CD14-positive monocyte (primary cell): ENCODE results near the gene PHACTR3. TPM values are rescaled to one million over a fixed set of nuclear protein-coding genes. Genes with fewer than 3 reads are reported as not detected.
A peak's percentile ranks its signal among the peaks of the same experiment; 100 is the strongest.

Experiments
- DNase-seq, 3 donors: peaks; one replicate each; pipeline ENCODE4 v3.0.0-alpha.2; 2011 to 2022
- H2AFZ ChIP-seq: 2 replicates; pipeline ENCODE4 v1.6.0; 2012; ENCODE audit warnings: mild to moderate bottlenecking, low read depth, low read length, inconsistent platforms; ENCODE audit not compliant: insufficient read depth, poor library complexity, severe bottlenecking
- H3K27ac ChIP-seq, 2 donors: 1 replicate in 1 of 2; 2 replicates in 1 of 2; pipeline ENCODE4 v1.5.1; 2012 to 2013; ENCODE audit warnings: low read length in 2 of 2, control low read depth in 1 of 2, inconsistent platforms in 1 of 2, low read depth in 1 of 2, mild to moderate bottlenecking in 1 of 2
- H3K27me3 ChIP-seq, 2 donors: one replicate each; pipeline versions ENCODE4 v1.6.0 to v1.6.1; 2011 to 2013; ENCODE audit warnings: low read length in 2 of 2; ENCODE audit not compliant: control insufficient read depth in 2 of 2, insufficient read depth in 2 of 2
- H3K36me3 ChIP-seq, 2 donors: replicated peaks in 1 of 2; 1 replicate in 1 of 2; 2 replicates in 1 of 2; pipeline versions ENCODE4 v1.5.1 to v1.6.1; 2012 to 2013; ENCODE audit warnings: low read length in 2 of 2, control low read depth in 1 of 2, inconsistent platforms in 1 of 2, mild to moderate bottlenecking in 1 of 2; ENCODE audit not compliant: insufficient read depth in 2 of 2, control insufficient read depth in 1 of 2
- H3K4me1 ChIP-seq, 2 donors: 1 replicate in 1 of 2; 2 replicates in 1 of 2; pipeline versions ENCODE4 v1.5.1 to v1.6.1; 2012 to 2013; ENCODE audit warnings: low read length in 2 of 2, control low read depth in 1 of 2, inconsistent platforms in 1 of 2, mild to moderate bottlenecking in 1 of 2, moderate library complexity in 1 of 2; ENCODE audit not compliant: insufficient read depth in 2 of 2, control insufficient read depth in 1 of 2
- H3K4me2 ChIP-seq: replicated peaks from 2 replicates; pipeline ENCODE3; 2012; ENCODE audit warnings: low read length, moderate library complexity, mild to moderate bottlenecking; ENCODE audit not compliant: poor library complexity, severe bottlenecking; ENCODE audit errors: extremely low read depth
- H3K4me3 ChIP-seq, 3 experiments: fragments of 200-600 bp in 1 of 3; sonication (generic) in 1 of 3; replicated peaks in 1 of 3; 1 replicate in 2 of 3; 2 replicates in 1 of 3; pipeline ENCODE4 v1.5.1; 2011 to 2013; ENCODE audit warnings: low read length in 3 of 3, mild to moderate bottlenecking in 3 of 3, control low read depth in 2 of 3, low read depth in 2 of 3, inconsistent platforms in 1 of 3, moderate library complexity in 1 of 3
- H3K79me2 ChIP-seq: 2 replicates; pipeline ENCODE4 v1.6.0; 2012; ENCODE audit warnings: mild to moderate bottlenecking, control low read depth, inconsistent platforms, low read length, moderate library complexity; ENCODE audit not compliant: insufficient read depth
- H3K9ac ChIP-seq: 2 replicates; pipeline ENCODE4 v1.6.0; 2017; ENCODE audit warnings: low read length, mild to moderate bottlenecking; ENCODE audit not compliant: insufficient read depth, poor library complexity, severe bottlenecking
- H3K9me3 ChIP-seq, 2 donors: replicated peaks in 1 of 2; 1 replicate in 1 of 2; 2 replicates in 1 of 2; pipeline versions ENCODE4 v1.5.1 to v1.6.1; 2012 to 2013; ENCODE audit warnings: low read length in 2 of 2, control low read depth in 1 of 2; ENCODE audit not compliant: control insufficient read depth in 1 of 2, insufficient read depth in 1 of 2
- H4K20me1 ChIP-seq: 2 replicates; pipeline ENCODE4 v1.6.0; 2012; ENCODE audit warnings: mild to moderate bottlenecking, low read length, control low read depth, moderate library complexity; ENCODE audit not compliant: insufficient read depth
- H3K27ac Mint-ChIP-seq, 7 donors: one replicate each; pipeline ENCODE4 v1.8.0; 2020; ENCODE audit warnings: mild to moderate bottlenecking in 7 of 7, mixed read lengths in 7 of 7, moderate library complexity in 6 of 7, inconsistent platforms in 2 of 7
- H3K27me3 Mint-ChIP-seq, 3 donors: one replicate each; pipeline ENCODE4 v1.8.0; 2021 to 2022; ENCODE audit warnings: low read depth in 3 of 3, mild to moderate bottlenecking in 3 of 3, mixed read lengths in 3 of 3, moderate library complexity in 3 of 3, inconsistent platforms in 1 of 3
- H3K36me3 Mint-ChIP-seq, 2 donors: one replicate each; pipeline ENCODE4 v1.8.0; 2020; ENCODE audit warnings: mixed read lengths in 2 of 2, inconsistent platforms in 1 of 2, mild to moderate bottlenecking in 1 of 2
- H3K4me1 Mint-ChIP-seq: one replicate; pipeline ENCODE4 v1.8.0; 2020; ENCODE audit warnings: mild to moderate bottlenecking, mixed read lengths
- H3K4me3 Mint-ChIP-seq, 2 donors: one replicate each; pipeline ENCODE4 v1.8.0; 2020; ENCODE audit warnings: mild to moderate bottlenecking in 2 of 2, mixed read lengths in 2 of 2, moderate library complexity in 1 of 2
- H3K9me3 Mint-ChIP-seq, 7 donors: one replicate each; pipeline ENCODE4 v1.8.0; 2020 to 2022; ENCODE audit warnings: mixed read lengths in 7 of 7, mild to moderate bottlenecking in 6 of 7, moderate library complexity in 6 of 7, inconsistent platforms in 2 of 7
- WGBS: methylation state at CpG from one replicate; pipeline ENCODE4 v1.1.5; 2013; ENCODE audit warnings: missing lambda C conversion rate; ENCODE audit not compliant: insufficient coverage; 5-methylcytosine and 5-hydroxymethylcytosine counted together
- intact Hi-C, 2 donors: fragments of 100-400 bp; cut with micrococcal nuclease; formaldehyde crosslinking; loops; one replicate each; pipeline versions ENCODE4 v1.15.0 to v1.15.1; 2023
- polyA plus RNA-seq, 3 donors: library from polyadenylated mRNA; depleted of rRNA in 1 of 3; unstranded in 2 of 3; stranded (reverse) in 1 of 3; fragments of 300-500 nt in 2 of 3; fragments of >200 nt in 1 of 3; fragmentation: Illumina TruSeq in 2 of 3; gene quantifications; 1 replicate in 2 of 3; 2 replicates in 1 of 3; pipeline ENCODE4 v1.2.3, GENCODE V29; 2012 to 2021
- TF ChIP-seq, protein P1 (sequence below): fragments of 200-600 bp; IDR thresholded peaks from one replicate; pipeline ENCODE4 v1.8.0; 2022; ENCODE audit warnings: antibody characterized with exemption, mild to moderate bottlenecking

PHACTR3 gene
- polyA plus RNA-seq, 3 donors, result 0.11 to 0.17 TPM; not detected in 1

DNA sequence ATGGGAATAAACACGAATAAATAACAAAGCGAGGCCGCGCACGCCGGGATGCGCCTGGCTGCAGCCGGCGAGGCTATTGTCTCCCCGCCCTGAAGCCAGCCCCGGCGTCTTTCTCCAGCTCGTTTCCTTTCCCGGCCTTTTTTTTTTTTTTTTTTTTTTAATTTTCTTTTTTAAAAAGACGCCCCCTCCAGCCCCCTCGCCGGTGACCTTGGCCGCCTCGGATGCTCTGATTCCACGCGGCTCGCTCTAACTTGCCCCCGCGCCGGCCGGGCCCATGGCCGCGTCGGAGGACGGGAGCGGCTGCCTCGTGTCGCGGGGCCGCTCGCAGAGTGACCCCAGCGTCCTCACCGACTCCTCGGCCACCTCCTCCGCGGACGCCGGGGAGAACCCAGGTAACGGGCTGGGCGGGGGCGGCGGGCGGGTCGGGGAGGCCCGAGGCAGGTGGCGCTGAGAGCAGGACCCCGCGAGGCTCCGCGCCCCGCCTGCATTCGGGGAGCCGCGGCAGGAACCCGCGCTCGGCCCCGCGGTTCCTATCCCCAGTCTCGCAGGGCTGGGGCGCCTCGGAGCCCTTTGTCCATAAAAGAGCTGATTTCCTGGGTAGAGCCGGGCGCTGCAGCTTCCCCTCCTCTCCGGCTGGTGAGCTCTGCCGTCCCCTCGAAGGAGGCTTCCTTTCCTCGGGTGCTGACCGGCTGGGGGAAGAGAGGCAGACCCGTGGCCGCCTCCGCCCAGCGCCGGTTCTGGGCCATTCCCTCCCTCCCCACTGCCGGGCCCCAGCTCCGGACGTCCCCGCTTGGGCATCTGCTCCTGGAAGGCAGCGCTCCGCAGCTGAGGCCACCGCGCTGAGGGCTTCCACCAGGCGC is 631 bp downstream of the PHACTR3 start:
- H3K4me3 ChIP-seq, result no peak overlapping the region
- Mint-ChIP-seq H3K27me3 (peaks cover 76 to 86% (median 85%) of the 10 kb centered on the region in 3 donors), H3K4me1 (peaks cover 2% of the 10 kb centered on the region), H3K36me3 (no peaks in the 10 kb centered on the region), H3K9me3 (peaks cover 0 to 10% (median 0%) of the 10 kb centered on the region in 7 donors), H3K4me3 (peak overlapping the region in 1 of 2 donors; percentile 63), H3K27ac (no peak overlapping the region)
- H3K79me2 ChIP-seq, result no peaks in the 10 kb centered on the region
- no peaks in the 10 kb centered on the region for H3K36me3 ChIP-seq
- DNase-seq, result no peak
- H3K4me2 ChIP-seq, result no peak overlapping the region
- 1% methylated on average over 74 of the region's 88 CpGs for WGBS
- H3K4me1 ChIP-seq, result no peaks in the 10 kb centered on the region
- H2AFZ ChIP-seq, result no peak overlapping the region
- peaks cover 0 to 6% of the 10 kb centered on the region in 2 donors for H3K9me3 ChIP-seq
- H3K9ac ChIP-seq, result no peak overlapping the region
- intact Hi-C loops, result no loop called here
- TF ChIP-seq, protein P1, sequence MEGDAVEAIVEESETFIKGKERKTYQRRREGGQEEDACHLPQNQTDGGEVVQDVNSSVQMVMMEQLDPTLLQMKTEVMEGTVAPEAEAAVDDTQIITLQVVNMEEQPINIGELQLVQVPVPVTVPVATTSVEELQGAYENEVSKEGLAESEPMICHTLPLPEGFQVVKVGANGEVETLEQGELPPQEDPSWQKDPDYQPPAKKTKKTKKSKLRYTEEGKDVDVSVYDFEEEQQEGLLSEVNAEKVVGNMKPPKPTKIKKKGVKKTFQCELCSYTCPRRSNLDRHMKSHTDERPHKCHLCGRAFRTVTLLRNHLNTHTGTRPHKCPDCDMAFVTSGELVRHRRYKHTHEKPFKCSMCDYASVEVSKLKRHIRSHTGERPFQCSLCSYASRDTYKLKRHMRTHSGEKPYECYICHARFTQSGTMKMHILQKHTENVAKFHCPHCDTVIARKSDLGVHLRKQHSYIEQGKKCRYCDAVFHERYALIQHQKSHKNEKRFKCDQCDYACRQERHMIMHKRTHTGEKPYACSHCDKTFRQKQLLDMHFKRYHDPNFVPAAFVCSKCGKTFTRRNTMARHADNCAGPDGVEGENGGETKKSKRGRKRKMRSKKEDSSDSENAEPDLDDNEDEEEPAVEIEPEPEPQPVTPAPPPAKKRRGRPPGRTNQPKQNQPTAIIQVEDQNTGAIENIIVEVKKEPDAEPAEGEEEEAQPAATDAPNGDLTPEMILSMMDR, result no peak
- no peaks in the 10 kb centered on the region for H4K20me1 ChIP-seq
- peaks cover 34 to 77% of the 10 kb centered on the region in 2 donors for H3K27me3 ChIP-seq
- H3K27ac ChIP-seq, result no peak overlapping the region

DNA sequence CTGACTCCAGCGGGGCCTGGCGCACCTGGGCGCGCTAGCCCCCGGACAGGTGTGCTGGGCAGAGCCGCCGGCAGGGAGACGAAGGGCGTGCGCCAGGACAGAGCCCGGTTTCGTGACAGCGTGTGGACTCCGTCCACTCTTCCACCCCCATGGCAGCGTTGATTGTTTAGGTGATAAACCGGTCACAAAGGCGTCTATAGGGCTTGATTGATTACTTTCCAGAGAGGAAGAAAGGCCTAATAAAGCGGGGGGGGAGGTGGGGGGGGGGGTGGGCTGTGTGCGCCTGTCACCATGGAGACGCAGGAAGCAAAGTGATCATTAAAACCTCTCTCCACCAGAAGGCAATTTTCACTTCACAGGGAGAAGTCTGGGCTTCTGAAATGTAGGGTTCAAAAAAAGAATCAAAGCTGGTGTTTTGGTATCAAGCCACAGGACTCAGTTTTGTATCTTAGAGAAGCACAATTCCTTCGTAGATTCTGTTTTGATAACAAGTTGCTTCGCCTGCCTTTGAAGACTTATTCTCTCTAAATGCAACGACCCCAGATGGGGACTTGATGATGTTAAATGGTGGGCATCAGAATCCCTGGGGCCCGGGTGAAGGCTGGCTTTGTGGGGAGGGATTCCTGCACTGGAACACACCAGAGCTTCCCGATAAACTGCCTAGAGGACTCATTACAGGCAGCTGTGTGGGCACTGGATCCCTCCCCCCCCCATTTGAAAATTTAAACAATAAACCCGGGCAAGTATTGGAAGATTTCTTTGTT is 1.4 kb downstream of the PHACTR3 start:
- H3K4me1 ChIP-seq, result no peaks in the 10 kb centered on the region
- TF ChIP-seq, protein P1, result no peak
- DNase-seq, result no peak
- peaks cover 71 to 85% (median 78%) of the 10 kb centered on the region in 3 donors for H3K27me3 Mint-ChIP-seq
- H3K4me2 ChIP-seq, result no peak overlapping the region
- H3K9me3 ChIP-seq, result peaks cover 0 to 6% of the 10 kb centered on the region in 2 donors
- H3K27ac ChIP-seq, result no peak overlapping the region
- H3K4me3 Mint-ChIP-seq, result peak overlapping the region in 1 of 2 donors; percentile 69
- peaks cover 0 to 10% (median 0%) of the 10 kb centered on the region in 7 donors for H3K9me3 Mint-ChIP-seq
- H3K9ac ChIP-seq, result no peak overlapping the region
- no peak overlapping the region for H3K27ac Mint-ChIP-seq
- H3K79me2 ChIP-seq, result no peaks in the 10 kb centered on the region
- intact Hi-C loops, result no loop called here
- H4K20me1 ChIP-seq, result no peaks in the 10 kb centered on the region
- H2AFZ ChIP-seq, result no peak overlapping the region
- WGBS, result 3% methylated on average over 6 of the region's 26 CpGs
- H3K4me3 ChIP-seq, result no peak overlapping the region
- H3K4me1 Mint-ChIP-seq, result no peaks in the 10 kb centered on the region
- no peaks in the 10 kb centered on the region for H3K36me3 ChIP-seq
- no peaks in the 10 kb centered on the region for H3K36me3 Mint-ChIP-seq
- peaks cover 34 to 71% of the 10 kb centered on the region in 2 donors for H3K27me3 ChIP-seq
